B cell (primary cell): ENCODE data around the gene XRCC1. TPM values are rescaled to one million over a fixed set of nuclear protein-coding genes. Genes with fewer than 3 reads are reported as not detected.

Experiments
- ATAC-seq: fragments of 200-7000 bp; cut with Tn5 transposase; one replicate; pipeline ENCODE4 v1.10.0; 2021; ENCODE audit warnings: low read depth, mild to moderate bottlenecking, moderate number of reproducible peaks, moderate library complexity
- CTCF ChIA-PET: fragments of 350-600 bp; sonication (Branson Sonifier 250); formaldehyde crosslinking; loops from one replicate; lab custom pipeline; 2021; ENCODE audit warnings: antibody characterized with exemption, inconsistent platforms; lab: Charles Lee
- POLR2A ChIA-PET: fragments of 350-600 bp; sonication (Branson Sonifier 250); formaldehyde crosslinking; loops from one replicate; lab custom pipeline; 2021; ENCODE audit warnings: antibody characterized with exemption; lab: Charles Lee
- DNase-seq: peaks from one replicate; pipeline ENCODE4 v3.0.0; 2013
- H2AFZ ChIP-seq: 2 replicates; pipeline ENCODE4 v1.6.1; 2012; ENCODE audit warnings: mild to moderate bottlenecking, low read depth, low read length; ENCODE audit not compliant: insufficient read depth, poor library complexity, severe bottlenecking
- H3K27ac ChIP-seq, 2 donors: 1 replicate in 1 of 2; 2 replicates in 1 of 2; pipeline ENCODE4 v1.5.1; 2012 to 2013; ENCODE audit warnings: low read length in 2 of 2, mild to moderate bottlenecking in 2 of 2, moderate library complexity in 1 of 2
- H3K27me3 ChIP-seq, 4 experiments: fragments of 200-600 bp in 1 of 4; sonication (generic) in 1 of 4; replicated peaks in 1 of 4; 1 replicate in 2 of 4; 2 replicates in 2 of 4; pipeline versions ENCODE4 v1.6.1 to v1.7.0; 2013 to 2016; ENCODE audit warnings: low read length in 3 of 4, mild to moderate bottlenecking in 2 of 4, mixed read lengths in 1 of 4, moderate library complexity in 1 of 4; ENCODE audit not compliant: insufficient read depth in 4 of 4, control insufficient read depth in 3 of 4; ENCODE audit errors: control extremely low read depth in 1 of 4
- H3K36me3 ChIP-seq, 2 experiments: replicated peaks in 1 of 2; 1 replicate in 1 of 2; 2 replicates in 1 of 2; pipeline versions ENCODE4 v1.6.1 to v1.7.1; 2013; ENCODE audit warnings: low read length in 1 of 2; ENCODE audit not compliant: insufficient read depth in 2 of 2, control insufficient read depth in 1 of 2; ENCODE audit errors: control extremely low read depth in 1 of 2, extremely low read depth in 1 of 2
- H3K4me1 ChIP-seq, 2 donors: fragments of 200-600 bp in 1 of 2; sonication (generic) in 1 of 2; 1 replicate in 1 of 2; 2 replicates in 1 of 2; pipeline versions ENCODE4 v1.5.1 to v1.6.1; 2013 to 2017; ENCODE audit warnings: low read length in 2 of 2; ENCODE audit not compliant: control insufficient read depth in 2 of 2, insufficient read depth in 2 of 2
- H3K4me2 ChIP-seq: replicated peaks from 2 replicates; pipeline ENCODE3; 2012; ENCODE audit warnings: mild to moderate bottlenecking, low read depth, low read length; ENCODE audit not compliant: poor library complexity, severe bottlenecking
- H3K4me3 ChIP-seq, 5 experiments: fragments of 200-600 bp in 1 of 5; sonication (generic) in 1 of 5; 1 replicate in 3 of 5; 2 replicates in 2 of 5; pipeline versions ENCODE4 v1.5.1 to v1.7.0; 2011 to 2016; ENCODE audit warnings: low read length in 4 of 5, mild to moderate bottlenecking in 4 of 5, low read depth in 2 of 5, control low read depth in 1 of 5, moderate library complexity in 1 of 5; ENCODE audit not compliant: insufficient read depth in 1 of 5; ENCODE audit errors: control extremely low read depth in 1 of 5, extremely low read depth in 1 of 5
- H3K79me2 ChIP-seq: fragments of 200-600 bp; sonication (generic); one replicate; pipeline ENCODE4 v1.6.0; 2016; ENCODE audit warnings: low read length; ENCODE audit not compliant: control insufficient read depth, insufficient read depth
- H3K9ac ChIP-seq: fragments of 200-600 bp; sonication (generic); 2 replicates; pipeline ENCODE4 v1.6.1; 2017; ENCODE audit warnings: mild to moderate bottlenecking, low read length, moderate library complexity
- H3K9me3 ChIP-seq, 3 donors: one replicate each; pipeline versions ENCODE4 v1.6.1 to v1.7.1; 2013; ENCODE audit warnings: low read length in 2 of 3; ENCODE audit not compliant: control insufficient read depth in 2 of 3, insufficient read depth in 1 of 3; ENCODE audit errors: control extremely low read depth in 1 of 3
- H4K20me1 ChIP-seq: 2 replicates; pipeline ENCODE4 v1.6.0; 2012; ENCODE audit warnings: mild to moderate bottlenecking, low read length; ENCODE audit not compliant: insufficient read depth, control insufficient read depth, poor library complexity, severe bottlenecking
- H3K27ac Mint-ChIP-seq: one replicate; pipeline ENCODE4 v1.8.0; 2021; ENCODE audit warnings: mixed read lengths
- H3K27me3 Mint-ChIP-seq: one replicate; pipeline ENCODE4 v1.8.0; 2021; ENCODE audit warnings: mixed read lengths
- H3K4me1 Mint-ChIP-seq: one replicate; pipeline ENCODE4 v1.8.0; 2021; ENCODE audit warnings: mixed read lengths
- H3K4me3 Mint-ChIP-seq: one replicate; pipeline ENCODE4 v1.8.0; 2021; ENCODE audit warnings: mixed read lengths
- H3K9me3 Mint-ChIP-seq: one replicate; pipeline ENCODE4 v1.8.0; 2022; ENCODE audit warnings: mixed read lengths; ENCODE audit not compliant: insufficient read depth
- CTCF ChIP-seq: fragments of 200-600 bp; IDR thresholded peaks from one replicate; pipeline ENCODE4 v1.8.0; 2022; ENCODE audit warnings: antibody characterized with exemption, mild to moderate bottlenecking
- EZH2 ChIP-seq: IDR thresholded peaks from 2 replicates; pipeline ENCODE4 v1.6.1; 2012; ENCODE audit warnings: borderline replicate concordance, low read depth, mild to moderate bottlenecking, moderate library complexity, low read length; ENCODE audit not compliant: insufficient read depth, poor library complexity, severe bottlenecking
- WGBS: methylation state at CpG from one replicate; pipeline ENCODE4 v1.1.5; 2013; ENCODE audit warnings: missing lambda C conversion rate; ENCODE audit not compliant: insufficient coverage; 5-methylcytosine and 5-hydroxymethylcytosine counted together
- intact Hi-C: fragments of 100-400 bp; cut with micrococcal nuclease; formaldehyde crosslinking; loops from one replicate; pipeline ENCODE4 v1.10.0; 2022
- polyA plus RNA-seq: library from polyadenylated mRNA; depleted of rRNA; stranded (reverse); fragments of >200 nt; gene quantifications from 2 replicates; pipeline ENCODE4 v1.2.3, GENCODE V29; 2012
- total RNA-seq, 2 donors: library from RNA; stranded (reverse); fragments of 120-200 nt in 1 of 2; gene quantifications; 1 replicate in 1 of 2; 2 replicates in 1 of 2; pipeline versions ENCODE4 v1.2.3 to v1.2.4, GENCODE V29; 2013 to 2022

Gene XRCC1
- total and polyA plus RNA-seq, 2 donors (not counting 1 experiment from before 2014, with no cell fraction given), result 34.6 to 38.2 TPM

GRCh38 chr19:43552198-43552450 is 23.2 kb downstream of the XRCC1 start:
- Mint-ChIP-seq H3K27me3 (no peaks in the 10 kb centered on the region), H3K9me3 (no peaks in the 10 kb centered on the region), H3K27ac (no peak overlapping the region), H3K4me1 (peaks cover 7% of the 10 kb centered on the region), H3K4me3 (no peak overlapping the region)
- Histone ChIP-seq H2AFZ (no peak overlapping the region), H3K27ac (no peak overlapping the region), H3K79me2 (peaks cover 30% of the 10 kb centered on the region), H3K27me3 (no peaks in the 10 kb centered on the region), H3K9ac (no peak overlapping the region), H3K9me3 (no peaks in the 10 kb centered on the region), H3K4me1 (peaks cover 0 to 9% of the 10 kb centered on the region in 2 donors), H4K20me1 (peaks cover 28% of the 10 kb centered on the region), H3K36me3 (peaks cover 7 to 66% of the 10 kb centered on the region in 2 experiments), H3K4me2 (no peak overlapping the region), H3K4me3 (no peak overlapping the region)
- CTCF ChIA-PET, result interaction anchor here (0.6 to 8.9 kb wide), 2 partner anchors 28 to 42 kb away, joined by 3 to 126 read pairs; partner anchors contain the start of genes IRGQ and ZNF576
- POLR2A ChIA-PET, result no interaction called here
- intact Hi-C loops, result no loop called here
- DNase-seq (no peak), ATAC-seq (no peak)
- WGBS, result 80% methylated on average over 1 of the region's 3 CpGs
- TF ChIP-seq EZH2 (no peak), CTCF (no peak)

GRCh38 chr19:43551399-43552197 is 23.7 kb downstream of the XRCC1 start:
- peaks cover 29% of the 10 kb centered on the region for H3K79me2 ChIP-seq
- H2AFZ ChIP-seq, result no peak overlapping the region
- no peak overlapping the region for H3K4me2 ChIP-seq
- no peaks in the 10 kb centered on the region for H3K9me3 ChIP-seq
- TF ChIP-seq EZH2 (no peak), CTCF (no peak)
- DNase-seq (no peak), ATAC-seq (no peak)
- H3K36me3 ChIP-seq, result peaks cover 7 to 70% of the 10 kb centered on the region in 2 experiments
- H3K9ac ChIP-seq, result no peak overlapping the region
- peaks cover 0 to 9% of the 10 kb centered on the region in 2 donors for H3K4me1 ChIP-seq
- Mint-ChIP-seq H3K4me3 (no peak overlapping the region), H3K27me3 (no peaks in the 10 kb centered on the region), H3K4me1 (peaks cover 7% of the 10 kb centered on the region), H3K9me3 (no peaks in the 10 kb centered on the region), H3K27ac (no peak overlapping the region)
- peaks cover 28% of the 10 kb centered on the region for H4K20me1 ChIP-seq
- ChIA-PET CTCF (interaction anchor here (8.9 kb wide), 1 partner anchor 43 kb away, joined by 126 read pairs; the partner anchor contains the start of genes IRGQ and ZNF576), POLR2A (no interaction called here)
- intact Hi-C loops, result no loop called here
- 93% methylated on average over 20 of the region's 23 CpGs for WGBS
- no peak overlapping the region for H3K4me3 ChIP-seq
- H3K27ac ChIP-seq, result no peak overlapping the region
- H3K27me3 ChIP-seq, result no peaks in the 10 kb centered on the region
